ENCODE measurements around the gene SERPINH1.
"Not testable (repeated sequence)": the region's sequence is repeated elsewhere in the genome, so short reads cannot be mapped to it uniquely, and the experiment has no call there.

SERPINH1 gene

DNA sequence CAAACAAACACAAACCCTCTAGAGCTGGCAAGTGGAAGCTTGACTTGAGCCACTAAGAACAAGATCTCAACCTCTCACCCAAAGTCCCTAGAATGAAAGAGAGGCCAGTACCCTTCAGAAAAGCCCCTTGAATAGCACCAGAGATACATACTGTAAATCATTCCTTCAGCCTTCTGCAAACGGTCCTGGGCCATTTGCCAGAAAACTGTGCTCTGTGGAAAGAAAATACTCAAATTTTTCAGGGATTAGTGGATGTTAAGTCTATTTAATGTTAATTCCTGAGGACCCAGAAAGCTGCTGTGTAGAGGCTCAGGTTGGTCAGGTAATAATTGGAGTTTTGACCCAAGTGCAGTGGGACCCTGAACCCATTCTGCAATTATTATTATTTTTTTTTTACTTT lies 16.9 kb downstream of the SERPINH1 start:
- DNase-seq: no peak

DNA sequence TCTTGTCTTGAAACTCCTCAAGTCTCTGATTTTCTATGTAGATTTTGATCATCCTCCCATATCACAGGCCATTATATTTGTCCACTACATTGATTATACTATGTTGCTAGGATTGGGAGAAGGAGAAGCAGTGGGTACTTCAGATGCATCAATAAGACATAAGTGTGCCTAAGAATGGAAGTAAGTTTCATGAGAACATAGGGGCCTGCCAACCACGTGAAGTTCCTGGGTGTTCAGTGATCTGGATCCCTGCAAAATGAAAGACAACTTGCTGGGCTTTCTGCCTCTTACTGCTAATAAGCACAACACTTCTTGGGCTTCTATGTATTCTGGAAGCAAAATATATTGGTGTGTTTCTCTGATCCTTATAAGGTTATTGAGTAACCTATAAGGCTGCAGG lies 17.8 kb downstream of the SERPINH1 start:
- DNase-seq: no peak

DNA sequence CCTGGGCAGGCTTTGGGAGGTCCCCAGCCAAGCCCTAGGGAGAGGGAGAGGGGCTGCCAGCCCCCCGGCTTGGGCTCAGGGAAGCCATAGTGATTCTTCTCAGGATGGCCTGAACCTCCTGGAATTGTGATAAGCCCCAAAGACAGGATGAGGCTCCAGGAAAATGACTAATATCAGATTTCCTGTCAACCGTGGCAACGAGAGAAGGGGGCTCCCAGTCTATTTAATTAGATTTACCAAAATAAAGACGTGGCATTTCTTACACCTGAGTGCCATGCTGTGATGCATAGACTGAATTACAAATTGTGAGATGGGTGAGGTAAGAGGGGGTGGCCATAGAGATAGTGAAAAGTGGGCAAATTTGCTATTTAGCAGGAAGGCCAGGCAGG lies 20.4 kb downstream of the SERPINH1 start:
- DNase-seq: no peak

- DNase-seq: peak; percentile 36
Observed at GRCh38 chr11:75582895-75583717, 21.1 kb downstream of the SERPINH1 start.

DNA sequence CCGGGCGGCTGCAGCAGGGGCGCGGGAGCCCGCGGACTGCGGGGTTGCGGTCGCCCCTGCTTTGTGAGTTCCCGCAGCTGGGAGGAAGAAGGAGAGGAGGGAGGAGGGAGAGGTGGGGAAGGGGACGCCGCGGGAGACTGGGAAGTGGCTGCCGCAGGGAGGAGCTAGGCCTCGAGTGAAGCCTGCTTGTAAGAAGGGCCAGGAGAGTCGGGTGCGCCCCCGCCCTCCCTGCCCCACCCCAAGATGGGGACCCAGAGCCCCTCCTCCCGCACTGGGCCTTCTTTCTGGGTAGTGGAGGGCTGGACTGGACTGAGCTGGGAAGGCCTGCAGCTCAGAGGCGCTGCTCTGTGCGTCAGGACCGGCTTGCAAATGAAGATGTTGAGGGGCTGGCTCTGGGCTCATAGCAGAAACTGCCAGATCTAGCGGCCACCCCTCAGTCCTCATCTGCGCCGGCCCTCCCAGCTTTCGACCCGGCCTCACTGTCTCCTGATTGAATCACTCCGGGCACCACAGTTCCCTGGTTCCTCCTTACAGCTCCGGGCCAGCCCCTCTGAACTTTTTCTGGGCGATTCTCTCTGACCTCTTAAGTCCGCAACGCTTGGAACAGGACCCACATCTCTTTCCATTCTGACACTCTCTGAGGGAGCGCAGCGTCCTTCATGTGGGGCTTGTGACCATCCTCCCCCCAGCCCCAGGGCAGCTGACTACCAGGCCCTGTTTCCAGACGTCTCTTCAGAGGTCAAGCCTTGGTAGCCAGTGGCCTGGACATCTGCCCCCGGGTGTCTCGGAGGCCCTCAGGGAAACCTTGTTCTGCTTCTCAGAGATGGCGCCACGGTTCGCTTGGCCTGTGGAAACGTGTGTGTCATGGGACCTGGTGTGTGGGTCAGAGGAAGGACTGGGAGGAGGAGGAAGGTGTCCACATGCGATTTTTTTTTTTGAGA lies 21.9 kb downstream of the SERPINH1 start:
- no peak for DNase-seq

- DNase-seq: not testable (repeated sequence)
Observed at GRCh38 chr11:75584659-75585292, 22.7 kb downstream of the SERPINH1 start.

- no peak for DNase-seq
Observed at GRCh38 chr11:75585293-75585670, 23.2 kb downstream of the SERPINH1 start.

DNA sequence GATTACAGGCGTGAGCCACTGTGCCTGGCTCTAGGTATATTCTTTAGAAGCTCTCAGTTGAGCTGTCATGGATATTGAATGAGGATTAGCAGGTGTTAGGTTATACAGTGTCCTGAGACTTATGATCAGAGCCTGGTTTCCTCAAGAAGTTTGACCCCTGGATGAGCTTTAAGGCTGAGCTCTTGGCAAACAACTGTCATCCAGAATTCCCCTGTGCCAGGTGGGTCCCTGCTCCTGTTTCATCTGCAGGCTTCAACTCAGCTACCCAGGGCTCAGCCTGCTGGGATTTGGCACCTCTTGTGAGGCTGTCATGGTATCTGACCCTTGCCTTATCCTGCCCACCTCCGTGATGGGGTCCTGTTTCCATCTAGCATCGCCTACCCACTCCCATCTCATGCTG lies 24.3 kb downstream of the SERPINH1 start:
- DNase-seq: no peak

GRCh38 chr11:75588051-75588481 lies 26.0 kb downstream of the SERPINH1 start:
- DNase-seq: no peak

DNA sequence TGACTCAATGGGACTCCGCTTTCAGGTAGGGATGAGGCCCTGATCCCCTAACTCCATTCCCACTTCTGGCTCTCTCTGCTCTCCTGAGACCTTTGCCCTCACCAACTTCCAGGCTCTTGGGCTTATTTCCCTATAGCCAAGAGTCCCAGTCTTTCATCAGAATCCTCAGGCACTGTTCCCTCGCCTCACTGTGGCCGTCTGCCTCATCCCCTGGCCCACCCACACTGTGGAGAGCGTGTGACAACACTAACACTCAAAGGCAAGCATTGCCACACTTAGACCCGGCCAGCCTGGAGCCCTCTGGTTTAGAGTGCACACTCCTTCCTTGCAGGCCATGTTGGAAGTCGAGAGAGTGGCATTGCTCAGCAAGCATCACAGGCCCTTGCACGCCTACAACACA lies 27.0 kb downstream of the SERPINH1 start:
- DNase-seq: no peak

DNA sequence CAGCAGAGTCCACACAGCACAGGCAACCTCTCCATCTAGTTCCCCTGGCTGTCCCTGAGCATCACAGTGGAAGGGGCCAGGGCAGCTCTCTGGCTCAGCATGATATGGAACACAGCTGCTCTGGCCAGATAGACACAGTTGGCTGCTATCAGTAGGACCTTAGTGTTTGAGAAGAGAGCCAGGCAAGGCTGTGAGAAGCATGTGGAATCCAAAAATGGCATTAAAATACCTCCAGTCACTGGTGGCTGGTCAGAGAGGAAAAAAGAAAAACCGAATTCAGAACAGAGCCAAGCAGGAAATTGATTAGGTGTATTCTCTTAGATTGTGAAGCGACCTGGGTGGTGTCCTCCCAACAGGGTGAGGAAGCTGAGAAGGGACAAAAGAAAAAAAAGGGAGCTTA lies 27.9 kb downstream of the SERPINH1 start:
- no peak for DNase-seq

DNA sequence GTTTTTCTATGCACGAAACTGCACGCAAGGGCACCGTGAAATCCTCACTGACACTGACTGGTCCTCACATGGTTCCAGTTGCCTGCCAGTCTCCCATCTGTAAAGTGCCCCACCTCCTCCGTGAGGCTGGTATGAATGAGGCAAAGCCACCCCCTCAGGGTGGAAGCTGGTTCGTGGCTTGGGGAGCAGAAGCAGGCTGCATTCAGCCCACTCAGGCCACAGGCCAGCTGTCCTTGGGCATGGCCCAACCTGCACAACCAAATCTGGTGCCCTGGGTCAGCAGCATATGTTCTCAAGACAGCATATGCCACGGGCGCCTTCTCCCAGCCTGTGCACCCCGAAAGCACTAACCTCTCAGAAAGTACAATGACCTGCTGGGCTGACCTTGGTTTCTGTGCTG lies 29.3 kb downstream of the SERPINH1 start:
- no peak for DNase-seq

- no peak for DNase-seq
Observed at GRCh38 chr11:75591966-75592365, 29.9 kb downstream of the SERPINH1 start.

DNA sequence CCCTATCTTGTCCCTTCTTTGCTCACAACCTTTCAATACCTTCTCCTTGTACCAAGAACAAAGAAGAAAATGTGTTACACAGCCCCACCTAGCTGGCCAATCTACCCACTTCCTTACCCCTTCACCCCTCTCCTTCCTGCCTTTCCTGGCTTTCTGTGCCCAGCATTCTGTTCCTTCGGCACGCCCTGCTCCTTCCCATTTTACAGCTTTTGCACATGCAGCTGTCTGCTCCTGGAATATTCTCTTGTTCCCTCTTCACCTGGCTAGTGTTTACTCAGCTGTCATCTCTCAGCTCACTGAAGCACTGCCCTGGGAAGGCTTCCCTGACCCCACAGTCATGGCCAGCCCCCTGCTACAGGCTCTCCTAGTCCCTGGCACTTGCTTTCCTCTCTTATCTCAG lies 30.7 kb downstream of the SERPINH1 start:
- DNase-seq: peak; percentile 35

GRCh38 chr11:75593286-75593915 lies 31.3 kb downstream of the SERPINH1 start:
- no peak for DNase-seq

- no peak for DNase-seq
Observed at GRCh38 chr11:75594211-75594610, 32.2 kb downstream of the SERPINH1 start.

GRCh38 chr11:75595429-75595828 lies 33.4 kb downstream of the SERPINH1 start:
- DNase-seq: no peak

DNA sequence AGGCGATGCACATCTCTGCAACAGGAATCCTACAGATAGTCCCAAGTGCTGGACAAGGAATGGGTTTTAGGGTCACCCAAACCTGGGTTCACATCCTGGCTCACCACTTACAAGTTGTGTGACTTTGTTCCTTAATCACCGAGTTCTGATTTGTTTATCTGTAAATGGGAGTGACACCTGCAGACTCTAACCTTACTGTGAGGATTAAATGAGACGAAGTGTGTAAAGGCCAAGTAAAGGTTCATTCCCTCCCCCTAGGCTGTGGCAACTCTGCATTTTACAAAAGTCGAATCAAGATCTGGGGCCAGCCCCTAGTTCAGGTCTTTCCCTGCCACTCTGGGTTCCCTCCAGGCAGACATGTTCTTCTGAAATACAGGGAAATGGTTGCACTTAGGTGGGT lies 34.9 kb downstream of the SERPINH1 start:
- DNase-seq: no peak

DNA sequence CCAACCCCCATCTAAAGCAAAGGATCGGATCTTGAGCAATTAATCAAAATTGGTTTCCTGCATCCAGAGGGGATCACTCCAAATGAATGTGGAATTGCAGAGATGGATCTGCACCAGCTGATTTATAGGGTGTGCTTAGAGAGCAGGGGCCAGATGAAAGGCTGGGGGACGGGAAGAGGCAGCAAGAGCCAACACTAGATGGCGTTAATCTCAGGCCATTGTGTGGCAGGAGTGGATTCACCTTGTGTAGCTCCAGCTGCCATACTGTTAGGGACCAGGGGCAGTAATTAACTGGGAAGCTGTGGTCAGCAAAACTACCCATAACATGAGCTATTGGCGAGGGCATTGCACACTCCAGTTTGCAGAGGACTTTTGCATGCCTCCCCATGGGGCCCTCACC lies 35.6 kb downstream of the SERPINH1 start:
- DNase-seq: peak; percentile 18

- no peak for DNase-seq
Observed at GRCh38 chr11:75598264-75598663, 36.2 kb downstream of the SERPINH1 start.

DNA sequence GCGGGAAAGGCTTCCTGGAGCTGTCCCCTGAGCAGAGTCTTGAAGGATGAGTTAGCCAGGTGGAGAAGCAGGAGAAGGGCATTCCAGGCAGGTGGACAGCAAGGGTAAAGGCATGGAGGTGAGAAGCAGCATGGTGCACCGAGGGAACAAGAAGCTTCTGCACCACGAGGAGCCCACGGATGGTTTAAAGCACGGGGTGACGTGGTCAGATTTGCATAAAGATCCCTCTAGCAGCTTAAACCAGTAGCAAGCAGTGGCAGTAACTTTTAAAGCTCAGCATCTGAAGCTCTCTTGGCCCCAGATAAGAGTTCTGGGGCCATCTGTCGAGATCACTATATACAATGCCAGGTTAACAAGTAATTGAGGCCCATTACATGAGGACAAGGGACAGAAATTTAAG lies 36.8 kb downstream of the SERPINH1 start:
- DNase-seq: no peak

DNA sequence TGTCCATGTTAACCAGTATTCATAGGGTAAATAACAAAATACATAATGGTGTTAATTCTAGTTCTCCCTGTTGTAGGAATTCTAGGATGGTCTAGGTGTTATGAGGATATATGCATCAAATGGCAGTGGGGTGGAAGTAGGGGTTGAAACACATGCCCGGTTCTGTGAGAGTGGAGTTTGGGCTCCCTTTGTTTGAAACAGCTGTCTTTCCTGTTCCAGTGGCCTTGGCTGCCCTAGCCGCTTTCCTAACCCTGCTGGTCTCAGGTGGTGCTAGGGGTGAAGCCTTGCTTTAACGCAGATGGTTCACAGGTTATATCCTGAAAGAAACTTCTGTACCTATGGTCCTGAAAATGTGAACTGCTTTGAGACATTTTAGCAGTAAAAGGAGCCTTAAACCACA lies 38.3 kb downstream of the SERPINH1 start:
- DNase-seq: no peak

- DNase-seq: no peak
Observed at GRCh38 chr11:75601494-75601893, 39.4 kb downstream of the SERPINH1 start.

Data from NCI-H526 treated with DMSO at 0.1 percent for 48 hours (cell line).